NCI-H748 treated with DMSO at 0.1 percent for 48 hours (cell line): Measurements from ENCODE around the gene POLR3A.

ENCODE experiments used
- DNase-seq: peaks from one replicate; lab custom pipeline; 2025; lab: John Stamatoyannopoulos, UW

The POLR3A gene

GRCh38 chr10:77943121-77943901 is 86.0 kb downstream of the POLR3A start:
- DNase-seq = no peak

DNA sequence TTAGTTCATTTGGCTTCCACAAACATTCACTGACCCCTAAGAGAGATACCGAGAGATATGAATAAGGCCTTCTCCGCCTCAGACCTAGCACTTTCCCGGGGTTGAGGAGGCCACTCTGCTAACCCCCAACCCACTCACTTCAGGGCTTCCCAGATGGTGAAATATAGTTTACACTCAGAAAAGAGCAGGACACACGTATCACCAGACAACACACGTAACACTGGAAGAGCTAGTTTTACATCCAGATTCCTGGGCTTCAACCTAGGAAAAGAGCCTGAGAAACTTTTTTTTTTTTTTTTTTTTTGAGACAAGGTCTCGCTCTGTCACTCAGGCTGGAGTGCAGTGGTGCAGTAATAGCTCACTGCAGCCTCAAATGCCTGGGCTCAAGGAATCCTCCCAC is 87.5 kb downstream of the POLR3A start:
- no peak for DNase-seq

GRCh38 chr10:77940627-77941026 is 88.7 kb downstream of the POLR3A start:
- DNase-seq = no peak

DNA sequence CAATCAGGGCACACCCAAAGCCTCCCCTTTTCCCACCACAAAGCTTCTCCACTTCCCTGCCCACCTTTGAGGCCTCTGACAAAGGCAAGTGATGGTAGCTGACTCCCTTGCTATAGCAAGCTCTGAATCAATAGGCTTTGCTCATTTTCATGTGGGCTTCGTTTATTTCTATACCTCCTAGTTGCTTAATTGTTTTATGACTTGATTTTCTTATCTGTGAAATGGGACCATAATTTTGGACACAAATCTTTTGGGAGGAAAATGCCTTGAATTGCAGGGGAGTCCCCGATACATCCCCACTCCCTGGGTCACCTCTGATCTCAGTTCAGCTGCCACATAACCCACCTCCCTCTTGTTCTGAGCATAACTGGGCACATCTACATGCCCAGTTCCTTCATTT is 89.1 kb downstream of the POLR3A start:
- no peak for DNase-seq

DNA sequence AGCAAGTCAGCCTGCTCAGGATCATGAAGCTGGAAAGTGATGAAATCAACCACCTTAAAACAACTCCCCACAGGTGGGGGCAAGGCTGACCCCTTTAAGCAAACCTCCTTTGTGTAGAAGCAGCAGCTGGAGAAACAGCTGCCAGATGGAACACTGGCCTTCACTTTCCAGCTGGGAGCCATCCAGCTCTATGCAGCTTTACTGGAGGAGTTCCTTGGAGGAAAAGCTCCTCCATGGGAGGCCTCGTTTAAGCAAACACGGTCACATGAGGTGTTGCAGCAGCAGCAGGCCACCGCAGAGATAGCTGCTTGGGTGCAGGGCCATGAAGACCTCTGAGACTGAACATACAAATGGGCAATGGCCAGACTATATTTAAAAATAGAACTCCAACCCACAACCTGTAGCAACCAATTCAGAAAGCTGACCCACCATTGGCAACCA is 89.7 kb downstream of the POLR3A start:
- no peak for DNase-seq

- DNase-seq = no peak
Measured at GRCh38 chr10:77936697-77937567, 92.4 kb downstream of the POLR3A start.

- no peak for DNase-seq
Measured at GRCh38 chr10:77932016-77932715, 97.1 kb downstream of the POLR3A start.

GRCh38 chr10:77927402-77928246 is 101.7 kb downstream of the POLR3A start:
- no peak for DNase-seq

DNA sequence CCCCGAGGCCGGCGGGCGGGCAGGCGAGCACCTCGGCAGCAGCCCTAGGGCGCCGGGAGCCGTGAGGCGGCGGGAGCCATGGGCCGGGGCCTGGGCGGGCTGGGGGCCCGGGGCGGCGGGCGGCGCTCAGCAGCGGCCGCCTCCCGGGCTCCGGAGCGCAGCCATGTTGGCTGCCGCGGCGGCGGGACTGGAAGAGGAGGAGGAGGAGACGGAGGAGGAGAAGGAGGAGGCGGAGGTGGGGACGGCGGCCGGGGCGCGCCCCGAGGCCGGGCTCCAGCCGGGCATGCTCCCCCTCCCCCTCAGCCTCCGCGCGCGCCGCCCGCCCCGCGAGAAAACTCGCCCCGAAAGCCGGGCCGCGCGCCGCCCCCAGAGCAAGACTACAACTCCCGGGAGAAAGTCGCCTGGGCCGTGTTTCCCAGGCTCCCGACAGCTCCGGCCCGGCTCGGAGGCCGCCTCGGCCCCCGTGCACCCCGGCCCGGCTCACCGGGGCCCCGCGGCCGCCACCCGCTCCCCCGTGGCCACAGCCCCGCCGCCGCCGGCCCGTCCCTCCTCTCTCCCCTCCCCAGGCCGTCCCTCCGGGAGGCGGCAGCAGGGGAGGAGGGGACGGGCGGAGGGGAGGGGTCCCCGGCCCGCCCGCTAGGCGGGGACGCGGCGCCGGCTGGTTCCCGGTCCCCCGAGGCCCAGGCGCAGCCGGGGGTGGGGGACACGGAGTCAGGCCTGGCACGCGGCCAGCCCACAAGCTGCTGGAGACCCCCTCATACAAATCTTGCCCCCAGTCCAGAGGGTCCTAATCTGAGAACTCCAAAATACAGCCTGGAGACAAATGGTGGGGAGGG is 102.5 kb downstream of the POLR3A start, which contains the start of gene DLG5:
Gene DLG5 (minus strand): TSS at position 190 of the 836 bp plus-strand sequence. CDS start 235 bp downstream, outside the sequence.
- DNase-seq = no peak

DNA sequence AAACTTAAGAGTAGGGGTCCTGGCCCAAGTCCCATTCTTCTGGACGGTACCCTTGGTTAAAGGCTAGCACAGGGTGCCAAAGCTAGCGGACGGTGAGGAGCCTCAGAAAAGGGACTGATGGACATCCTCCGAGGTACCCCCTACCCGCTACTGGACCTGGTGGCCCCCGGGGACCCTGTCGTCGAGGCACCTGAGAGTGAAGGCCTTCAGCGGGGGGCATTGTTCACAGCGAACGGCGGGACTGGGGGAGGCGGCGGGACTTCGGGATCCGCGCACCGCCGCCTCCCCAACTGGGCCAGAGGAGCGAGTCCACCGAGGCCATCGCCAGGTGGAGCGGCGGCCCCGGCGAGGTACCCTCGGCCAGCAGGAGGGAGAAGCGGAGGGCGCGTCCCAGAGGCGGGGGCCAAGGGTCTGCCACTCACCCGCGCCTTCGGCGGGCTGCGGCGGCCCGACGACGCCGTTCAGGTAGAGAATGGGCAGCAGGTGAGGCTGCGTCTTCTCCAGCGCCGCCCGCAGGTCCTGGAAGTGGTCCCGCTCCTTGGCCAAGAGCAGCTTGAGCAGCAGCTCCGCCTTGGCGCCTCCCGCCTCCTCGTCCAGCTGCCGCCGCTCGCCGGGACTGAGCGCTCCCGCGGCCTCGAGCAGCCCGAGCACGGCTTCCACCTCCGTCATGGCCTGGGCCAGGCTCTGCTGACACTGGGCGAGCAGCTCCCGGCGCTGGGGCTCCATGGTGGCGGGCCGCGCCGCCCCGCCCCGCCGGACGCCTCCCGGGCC is 103.3 kb downstream of the POLR3A start:
- no peak for DNase-seq

DNA sequence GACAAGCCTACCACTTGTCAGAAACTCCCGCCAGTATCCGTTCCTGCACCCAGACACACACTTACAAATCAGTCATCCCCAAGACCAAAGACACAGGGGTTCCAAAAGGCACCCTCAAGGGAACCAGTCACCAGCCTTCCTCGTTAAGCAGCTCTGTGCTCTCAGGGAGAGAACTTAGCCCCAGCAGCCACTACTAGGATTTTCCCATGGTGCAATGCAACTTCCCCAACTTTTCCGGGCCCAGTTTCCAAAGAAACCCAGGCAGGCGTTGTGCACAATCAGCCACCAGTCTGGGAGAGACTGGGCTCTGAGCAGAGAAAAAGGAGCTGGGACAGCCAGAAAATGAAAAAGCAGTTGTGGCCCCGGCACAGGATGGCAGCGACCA is 103.9 kb downstream of the POLR3A start:
- no peak for DNase-seq

- DNase-seq = no peak
Measured at GRCh38 chr10:77922566-77923179, 106.6 kb downstream of the POLR3A start.

DNA sequence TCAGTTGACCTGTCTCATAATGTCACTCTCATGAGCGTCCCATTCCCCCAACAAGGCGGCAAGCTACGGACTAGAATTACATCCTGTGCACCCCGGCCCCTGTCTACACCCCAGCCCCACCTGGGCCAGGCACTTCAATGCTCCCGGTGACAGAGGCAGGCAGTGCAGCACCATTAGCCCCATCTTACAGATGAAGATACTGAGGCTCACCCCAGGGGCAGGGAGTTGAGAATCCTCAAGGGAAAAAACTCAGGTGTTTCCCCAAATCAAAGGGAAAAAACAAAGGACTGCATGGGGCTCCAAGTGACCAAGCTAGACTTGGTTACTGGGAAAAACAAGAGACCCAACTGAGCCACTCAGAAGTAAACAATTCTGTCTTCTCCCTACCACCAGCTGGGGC is 107.3 kb downstream of the POLR3A start:
- DNase-seq = no peak

- no peak for DNase-seq
Measured at GRCh38 chr10:77921395-77921794, 107.9 kb downstream of the POLR3A start.

DNA sequence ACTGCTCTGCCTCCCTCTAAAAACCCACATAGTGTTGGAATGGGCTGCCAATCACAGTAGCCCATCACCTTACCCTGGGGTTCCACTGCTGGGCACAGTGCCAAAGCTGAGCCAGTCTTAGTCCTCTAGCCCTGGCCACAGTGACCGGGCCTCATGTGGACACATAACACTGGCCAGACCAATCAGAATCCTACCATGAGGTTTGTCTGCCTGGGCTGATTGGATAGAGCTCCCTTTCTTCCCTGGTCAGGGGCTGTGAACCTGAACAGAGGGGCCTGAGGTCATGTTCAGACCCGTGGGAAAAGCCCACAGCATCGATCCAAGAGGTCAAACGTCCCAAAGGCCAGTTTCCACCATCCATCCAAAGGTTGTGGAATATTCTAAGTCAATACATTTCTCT is 108.8 kb downstream of the POLR3A start:
- DNase-seq = no peak

DNA sequence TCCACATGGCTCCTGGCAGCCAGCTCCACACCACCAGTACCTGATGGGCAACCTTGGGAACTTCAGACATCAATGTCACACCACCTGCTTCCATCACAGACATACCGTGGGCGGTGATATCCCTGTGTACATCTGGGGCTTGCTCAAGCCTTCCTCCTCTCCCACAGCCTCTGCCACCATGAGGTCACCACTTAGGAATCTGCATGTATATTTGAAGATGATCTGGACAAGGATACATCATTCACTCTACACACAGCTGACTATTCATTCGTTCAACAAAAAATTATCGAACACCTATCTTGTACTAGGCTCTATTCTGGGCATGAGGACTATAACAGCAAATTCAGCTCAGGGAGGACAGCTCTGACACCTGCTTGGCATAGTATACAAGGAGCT is 109.6 kb downstream of the POLR3A start:
- DNase-seq = no peak
